OCI-LY1 (cell line): ENCODE data around the gene UPK3A.

Experiments
- EZH2 ChIP-seq: fragments of 200-600 bp; sonication (generic), shearing (Covaris generic); IDR thresholded peaks from 2 replicates; pipeline ENCODE4 v1.8.0; 2017; ENCODE audit warnings: borderline replicate concordance, mixed run types, mild to moderate bottlenecking, antibody characterized with exemption, low read length, moderate library complexity, mixed read lengths
- TF ChIP-seq, protein P1 (sequence below): fragments of 200-600 bp; sonication (generic), shearing (Covaris generic); IDR thresholded peaks from 2 replicates; pipeline ENCODE4 v1.5.1; 2017; ENCODE audit warnings: mild to moderate bottlenecking, antibody characterized with exemption, low read length, moderate library complexity, mixed read lengths

DNA sequence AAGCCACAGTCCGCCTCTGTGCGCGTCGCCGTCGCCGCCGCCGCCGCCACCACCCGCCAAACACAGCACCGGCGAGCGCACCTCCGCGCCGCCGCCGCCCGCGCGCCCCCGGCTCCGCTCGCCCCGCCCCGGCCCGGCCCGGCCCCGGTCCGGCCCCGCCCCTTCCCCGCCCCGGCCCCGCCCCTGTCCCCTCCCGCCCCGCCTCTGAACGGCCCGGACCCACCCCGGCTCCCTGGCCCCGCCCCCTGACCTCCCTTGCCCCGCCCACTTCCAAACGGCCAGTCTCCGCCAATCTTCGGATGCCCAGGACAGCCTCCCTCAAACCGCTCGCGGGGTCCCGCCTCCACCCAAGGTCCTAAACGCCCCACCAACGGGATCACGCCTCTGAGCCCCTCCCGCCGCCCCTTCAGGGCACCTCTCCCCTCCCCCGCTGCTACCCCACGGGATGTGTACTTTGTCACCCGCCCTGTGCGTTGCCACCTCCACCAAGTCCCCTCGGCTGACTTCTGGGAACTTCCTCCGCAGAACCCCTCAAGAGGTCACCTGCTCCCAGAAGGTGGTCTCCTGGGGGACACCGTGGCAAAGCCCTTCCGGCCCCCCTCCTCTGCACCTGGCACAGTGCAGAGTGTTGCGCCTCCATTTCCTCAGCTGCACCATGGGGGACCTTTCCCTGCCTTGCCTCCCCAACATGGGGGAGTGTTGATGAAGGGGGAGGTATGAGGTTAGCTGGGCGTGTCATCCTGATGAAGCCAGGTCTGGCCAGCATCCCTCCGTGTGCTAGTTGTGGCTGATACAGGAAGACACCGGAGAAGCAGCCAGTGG is 43.7 kb upstream of the UPK3A start, which contains the start of gene KIAA0930:
- TF ChIP-seq, protein P1, sequence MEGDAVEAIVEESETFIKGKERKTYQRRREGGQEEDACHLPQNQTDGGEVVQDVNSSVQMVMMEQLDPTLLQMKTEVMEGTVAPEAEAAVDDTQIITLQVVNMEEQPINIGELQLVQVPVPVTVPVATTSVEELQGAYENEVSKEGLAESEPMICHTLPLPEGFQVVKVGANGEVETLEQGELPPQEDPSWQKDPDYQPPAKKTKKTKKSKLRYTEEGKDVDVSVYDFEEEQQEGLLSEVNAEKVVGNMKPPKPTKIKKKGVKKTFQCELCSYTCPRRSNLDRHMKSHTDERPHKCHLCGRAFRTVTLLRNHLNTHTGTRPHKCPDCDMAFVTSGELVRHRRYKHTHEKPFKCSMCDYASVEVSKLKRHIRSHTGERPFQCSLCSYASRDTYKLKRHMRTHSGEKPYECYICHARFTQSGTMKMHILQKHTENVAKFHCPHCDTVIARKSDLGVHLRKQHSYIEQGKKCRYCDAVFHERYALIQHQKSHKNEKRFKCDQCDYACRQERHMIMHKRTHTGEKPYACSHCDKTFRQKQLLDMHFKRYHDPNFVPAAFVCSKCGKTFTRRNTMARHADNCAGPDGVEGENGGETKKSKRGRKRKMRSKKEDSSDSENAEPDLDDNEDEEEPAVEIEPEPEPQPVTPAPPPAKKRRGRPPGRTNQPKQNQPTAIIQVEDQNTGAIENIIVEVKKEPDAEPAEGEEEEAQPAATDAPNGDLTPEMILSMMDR: no peak
- no peak for TF ChIP-seq EZH2
